ENCODE data around the gene MAPKAPK5.
"Not testable (repeated sequence)": the region's sequence is repeated elsewhere in the genome, so short reads cannot be mapped to it uniquely, and the experiment has no call there.

Gene MAPKAPK5

GRCh38 chr12:111828338-111828979 lies 13.6 kb upstream of the MAPKAPK5 start:
- no peak for DNase-seq

GRCh38 chr12:111829635-111830034 lies 12.4 kb upstream of the MAPKAPK5 start:
- not testable (repeated sequence) for DNase-seq

- DNase-seq: peak; percentile 44
Observed at GRCh38 chr12:111834740-111835386, 7.2 kb upstream of the MAPKAPK5 start.

GRCh38 chr12:111835531-111836181 lies 6.4 kb upstream of the MAPKAPK5 start:
- not testable (repeated sequence) for DNase-seq

- DNase-seq: no peak
Observed at GRCh38 chr12:111838353-111838752, 3.7 kb upstream of the MAPKAPK5 start.

DNA sequence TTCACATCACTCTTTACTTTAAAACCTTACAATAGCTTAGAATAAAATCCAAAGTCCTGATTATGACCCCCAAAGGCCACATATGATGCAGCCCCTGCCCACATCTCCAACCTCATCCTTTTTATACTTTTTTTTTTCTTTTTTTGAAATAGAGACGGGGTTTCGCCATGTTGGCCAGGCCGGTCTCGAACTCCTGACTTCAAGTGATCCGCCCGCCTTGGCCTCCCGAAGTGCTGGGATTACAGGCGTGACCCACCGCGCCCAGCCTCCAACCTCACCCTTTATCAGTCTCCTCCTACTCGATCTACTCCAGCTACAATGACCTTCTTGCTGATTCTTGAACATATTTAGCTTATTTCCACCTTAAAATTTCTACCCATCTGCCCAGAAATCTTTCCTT lies 1.2 kb upstream of the MAPKAPK5 start:
- no peak for DNase-seq

DNA sequence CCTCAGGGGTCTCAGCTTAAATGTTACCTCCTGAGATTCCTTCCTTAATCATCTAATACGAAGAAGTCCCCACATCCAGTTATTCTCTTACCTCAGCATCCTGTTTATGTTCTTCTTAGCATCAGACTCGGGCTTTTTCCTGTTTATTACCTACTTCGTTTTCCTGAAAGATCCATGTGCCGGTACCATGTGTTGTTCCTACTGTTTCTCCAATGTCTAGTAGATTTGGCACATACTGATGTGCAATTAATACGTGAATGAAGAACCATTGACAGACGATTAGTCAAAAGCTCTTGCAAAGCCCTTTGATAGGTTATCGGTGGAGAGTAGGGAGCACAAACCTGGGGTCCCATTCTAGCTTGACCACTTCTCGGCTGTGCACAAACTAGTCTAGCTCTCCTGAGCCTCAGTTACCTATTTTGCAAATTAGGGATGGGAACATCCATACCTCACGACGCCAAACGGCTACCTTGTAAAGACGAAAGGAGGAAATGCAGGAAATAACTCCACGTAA lies 735 bp upstream of the MAPKAPK5 start:
- no peak for DNase-seq

DNA sequence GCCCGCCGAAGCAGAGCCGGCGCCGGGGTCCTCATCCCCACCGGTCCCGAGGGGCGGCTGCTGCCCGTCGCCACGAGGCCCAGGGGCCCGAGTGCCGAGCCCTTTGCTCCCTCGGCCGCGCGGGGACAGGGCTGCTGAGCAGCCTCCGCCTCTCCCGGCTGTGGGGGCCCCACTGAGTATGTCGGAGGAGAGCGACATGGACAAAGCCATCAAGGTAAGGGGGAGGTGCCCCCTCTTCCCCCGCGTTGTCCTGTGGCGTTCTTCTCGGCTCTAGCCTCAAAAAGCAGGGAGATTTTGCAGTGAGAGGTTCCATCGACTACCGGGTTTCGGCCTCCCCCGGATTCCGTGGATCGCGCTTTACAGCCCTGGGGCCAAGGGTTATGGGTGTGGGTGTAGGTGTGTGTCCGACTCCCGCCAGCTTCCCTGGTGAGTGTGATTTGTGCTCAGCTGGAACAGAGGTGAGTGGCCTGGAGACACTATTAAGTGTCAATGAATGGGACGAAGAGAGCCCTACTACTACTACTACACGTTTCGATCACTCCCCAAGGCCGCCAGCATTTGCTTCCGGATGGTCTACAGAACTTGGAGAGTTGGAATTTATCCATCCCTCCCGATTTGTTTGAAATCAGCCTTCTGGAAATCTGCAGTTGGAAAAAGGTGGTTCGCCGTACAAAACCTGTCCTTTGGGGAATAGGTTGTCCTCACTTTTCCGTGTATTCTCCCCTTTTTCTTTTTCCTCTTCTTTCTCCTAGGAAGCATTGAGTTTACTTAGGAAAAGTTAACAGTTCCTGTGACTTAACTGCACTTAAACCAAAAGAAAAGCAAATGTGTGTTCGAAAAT lies 748 bp downstream of the MAPKAPK5 start:
- no peak for DNase-seq

- DNase-seq: no peak
Observed at GRCh38 chr12:111846016-111846415, 4.0 kb downstream of the MAPKAPK5 start.

DNA sequence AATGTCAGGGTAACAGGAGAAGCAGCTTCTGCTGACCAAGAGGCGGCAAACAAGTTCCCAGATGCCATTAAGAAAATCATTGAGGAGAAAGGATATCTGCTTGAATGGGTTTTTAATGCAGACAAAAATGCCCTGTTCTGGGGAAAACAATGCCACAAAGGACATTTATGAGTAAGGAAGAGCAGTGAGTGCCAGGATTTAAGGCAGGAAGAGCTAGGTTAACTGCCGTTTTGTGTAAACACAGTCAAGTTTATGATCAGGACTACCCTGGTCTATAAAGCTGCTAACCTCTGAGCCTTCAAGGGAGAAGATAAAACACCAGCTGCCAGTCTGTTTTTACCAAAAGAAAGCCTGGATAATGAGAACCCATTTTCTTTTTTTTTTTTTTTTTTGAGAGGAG lies 8.5 kb downstream of the MAPKAPK5 start:
- no peak for DNase-seq

DNA sequence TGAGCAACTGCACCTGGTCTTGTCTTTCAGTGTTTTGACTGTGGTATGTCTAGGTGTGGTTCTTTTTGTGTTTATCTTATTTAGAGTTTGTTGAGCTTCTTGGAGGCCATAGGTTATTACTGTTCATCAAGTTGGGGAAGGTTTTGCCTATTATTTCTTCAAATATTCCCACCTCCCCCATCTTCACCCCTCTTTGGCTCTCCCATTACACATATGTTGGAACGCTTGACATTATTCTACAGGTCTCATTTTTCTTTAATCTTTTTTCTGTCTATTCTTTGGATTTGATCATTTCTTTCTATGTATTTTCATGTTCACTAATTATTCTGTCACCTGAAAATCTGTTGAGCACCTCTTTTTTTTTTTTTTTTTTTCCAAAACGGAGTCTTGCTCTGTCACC lies 16.2 kb downstream of the MAPKAPK5 start:
- DNase-seq: no peak

GRCh38 chr12:111858778-111859177 lies 16.8 kb downstream of the MAPKAPK5 start:
- no peak for DNase-seq

DNA sequence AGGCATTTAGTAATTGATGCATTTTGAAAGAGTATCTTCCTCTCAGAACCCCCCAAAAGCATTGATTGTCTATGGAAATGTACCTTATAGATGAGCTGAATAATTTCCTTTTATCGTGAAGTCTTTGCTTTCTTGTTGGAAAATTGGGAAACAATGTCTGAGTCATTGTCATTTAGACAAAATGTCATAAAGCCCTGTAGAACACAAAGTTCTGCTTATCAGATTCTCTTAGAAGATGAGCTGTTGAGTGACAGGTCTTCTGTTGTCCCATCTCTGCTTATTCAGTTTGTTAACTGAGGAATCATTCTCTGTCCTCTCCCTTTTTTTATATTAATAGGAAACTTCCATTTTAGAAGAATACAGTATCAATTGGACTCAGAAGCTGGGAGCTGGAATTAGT lies 22.9 kb downstream of the MAPKAPK5 start:
- DNase-seq: no peak

DNA sequence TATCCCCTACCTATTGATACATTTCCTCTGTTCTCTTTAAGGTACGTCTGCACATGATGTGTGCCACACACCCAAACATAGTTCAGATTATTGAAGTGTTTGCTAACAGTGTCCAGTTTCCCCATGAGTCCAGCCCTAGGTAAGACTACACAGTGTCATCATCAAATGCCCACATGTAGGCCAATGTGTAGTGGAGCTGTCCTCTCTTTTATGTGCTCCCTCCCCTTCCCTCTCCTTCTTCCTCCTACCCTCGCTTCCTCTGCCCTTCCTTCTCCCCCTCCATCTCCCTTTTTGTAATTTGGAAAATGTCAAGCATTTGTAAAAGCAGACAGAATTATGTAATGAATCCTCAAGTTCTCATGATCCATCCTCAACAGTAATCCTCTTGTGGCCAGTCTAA lies 25.5 kb downstream of the MAPKAPK5 start:
- no peak for DNase-seq

- no peak for DNase-seq
Observed at GRCh38 chr12:111868676-111869588, 26.9 kb downstream of the MAPKAPK5 start.

- DNase-seq: no peak
Observed at GRCh38 chr12:111869671-111870070, 27.6 kb downstream of the MAPKAPK5 start.

- no peak for DNase-seq
Observed at GRCh38 chr12:111870216-111870615, 28.2 kb downstream of the MAPKAPK5 start.

DNA sequence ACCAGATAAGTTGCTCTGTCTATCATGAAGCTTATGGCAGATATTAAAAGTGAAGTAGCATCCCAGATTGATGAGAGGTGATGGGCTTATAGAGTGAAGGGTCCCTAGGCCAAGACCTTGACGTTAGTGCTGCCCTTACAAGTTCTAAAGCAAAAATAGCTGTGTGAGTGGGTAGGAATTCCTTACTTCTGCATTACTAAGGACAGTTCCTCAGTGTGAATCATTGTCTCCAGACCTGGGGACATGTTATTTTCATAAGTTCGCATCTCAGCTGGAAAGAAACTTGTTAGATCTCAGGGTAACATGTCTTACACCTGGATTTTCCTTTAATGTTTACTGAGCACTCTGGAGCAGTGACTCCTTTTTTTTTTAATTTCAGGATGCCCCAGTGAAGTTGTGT lies 28.7 kb downstream of the MAPKAPK5 start:
- no peak for DNase-seq

- no peak for DNase-seq
Observed at GRCh38 chr12:111873113-111873512, 31.1 kb downstream of the MAPKAPK5 start.

DNA sequence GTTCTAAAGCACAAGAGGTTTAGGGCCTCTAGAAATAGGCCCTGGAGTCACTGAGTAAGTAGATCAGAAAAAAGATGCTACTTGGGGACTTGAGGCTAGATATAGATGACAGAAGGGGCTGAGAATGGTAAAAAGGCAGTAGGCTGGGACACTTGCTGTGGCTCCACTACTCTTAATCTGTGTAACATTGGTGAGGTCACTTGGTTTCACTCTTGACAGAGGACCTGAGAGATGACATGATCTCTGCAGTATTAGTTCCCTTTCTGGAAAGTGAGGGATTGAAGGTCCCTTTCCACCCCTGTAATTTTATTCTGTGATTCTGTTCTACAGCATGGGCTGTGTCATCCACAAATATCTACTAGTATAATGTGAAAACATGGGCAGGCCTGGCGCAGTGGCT lies 39.7 kb downstream of the MAPKAPK5 start:
- DNase-seq: no peak

DNA sequence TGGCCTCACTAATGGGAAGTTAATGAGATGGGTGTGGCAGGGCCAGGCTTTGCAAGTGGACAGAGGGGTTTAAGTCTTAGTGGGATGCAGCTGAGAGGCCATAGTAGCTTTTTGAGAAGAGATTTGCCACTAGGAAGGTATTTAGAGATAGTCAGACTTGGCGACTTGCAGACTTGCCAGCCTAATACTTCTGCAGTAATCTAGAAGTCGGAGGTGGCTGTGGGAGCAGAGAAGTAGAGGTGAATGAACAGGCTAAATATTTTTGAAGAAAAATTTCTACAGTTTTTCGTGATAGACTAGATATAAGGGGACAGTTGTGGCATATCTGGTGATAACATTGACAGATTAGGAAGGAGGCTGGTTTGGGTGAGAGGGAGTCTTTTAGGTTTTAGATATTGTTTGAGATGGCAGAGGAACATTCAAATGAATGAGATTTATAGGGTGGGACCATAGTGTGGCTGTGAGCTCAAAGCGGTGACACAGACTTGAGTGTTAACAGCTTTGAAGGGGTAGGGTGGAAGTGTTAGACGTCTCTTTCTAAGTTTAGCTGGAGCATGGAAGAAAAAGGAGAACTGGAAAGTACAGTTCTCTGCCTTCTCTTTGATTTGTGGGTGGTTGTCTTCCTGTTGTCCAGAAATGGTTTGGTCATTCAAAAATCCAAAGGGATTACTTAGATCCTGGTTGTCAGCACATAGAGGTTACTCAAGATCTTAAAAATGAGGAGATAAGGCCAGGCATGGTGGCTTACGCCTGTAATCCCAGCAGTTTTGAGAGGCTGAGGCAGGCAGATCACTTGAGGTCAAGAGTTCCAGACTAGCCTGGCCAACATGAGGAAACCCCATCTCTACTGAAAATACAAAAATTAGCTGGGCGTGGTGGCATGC lies 44.9 kb downstream of the MAPKAPK5 start:
- no peak for DNase-seq

Measured in CD4-positive, alpha-beta T cell treated with Interleukin-15 for 1 hour (primary cell).